ENCODE results near the gene GRM8.

The GRM8 gene

DNA sequence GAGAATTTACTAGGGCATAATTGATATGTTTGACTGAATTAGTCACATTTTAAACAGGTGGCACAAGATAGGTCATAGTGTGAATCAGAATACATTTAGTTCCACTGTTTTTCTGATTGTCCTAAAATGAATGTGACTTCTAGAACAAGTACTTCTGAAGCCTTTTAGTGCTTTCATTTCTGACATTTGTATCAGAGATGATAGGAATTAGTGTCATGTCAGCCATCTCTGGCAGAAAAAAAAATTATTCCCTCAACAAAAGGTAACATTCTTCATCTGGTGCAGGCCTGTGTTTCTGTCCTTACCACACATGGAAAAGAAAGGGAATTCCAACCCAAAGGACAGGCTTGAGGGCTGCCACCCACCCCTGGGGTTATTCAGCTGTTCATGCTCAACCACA is 21.3 kb downstream of the GRM8 start:
- DNase-seq (ENCODE audit: low read depth in 2 of 3, low spot score in 2 of 3): no peak

- DNase-seq (ENCODE audit: low read depth in 2 of 3, low spot score in 2 of 3): no peak
Measured at GRCh38 chr7:127230192-127230925, 22.4 kb downstream of the GRM8 start.

GRCh38 chr7:127226685-127227374 is 25.9 kb downstream of the GRM8 start:
- no peak for DNase-seq (ENCODE audit: low read depth in 2 of 3, low spot score in 2 of 3)

- no peak for DNase-seq (ENCODE audit: low read depth in 2 of 3, low spot score in 2 of 3)
Measured at GRCh38 chr7:127221731-127222130, 31.0 kb downstream of the GRM8 start.

- no peak for DNase-seq (ENCODE audit: low read depth in 2 of 3, low spot score in 2 of 3)
Measured at GRCh38 chr7:127214956-127215718, 37.6 kb downstream of the GRM8 start.

DNA sequence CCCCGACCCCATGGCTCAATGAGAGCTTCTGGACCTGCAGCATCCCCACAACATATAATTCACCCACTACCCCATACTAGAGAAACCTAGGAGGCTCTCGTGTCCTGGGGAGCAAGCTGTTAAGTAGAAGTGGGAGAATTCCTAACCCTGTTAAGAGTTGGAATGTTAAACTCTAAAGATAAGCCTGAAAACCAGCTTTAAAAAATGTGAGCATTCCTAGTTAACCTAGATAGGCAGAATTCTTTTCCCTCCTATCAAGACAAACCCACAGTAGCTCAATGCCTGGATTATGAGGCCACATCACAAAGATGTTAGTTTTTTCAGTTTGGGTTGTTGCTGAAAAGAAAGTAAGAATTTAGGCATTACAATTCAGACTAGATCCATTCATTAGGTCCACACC is 42.9 kb downstream of the GRM8 start:
- DNase-seq (ENCODE audit: low read depth in 2 of 3, low spot score in 2 of 3): no peak

DNA sequence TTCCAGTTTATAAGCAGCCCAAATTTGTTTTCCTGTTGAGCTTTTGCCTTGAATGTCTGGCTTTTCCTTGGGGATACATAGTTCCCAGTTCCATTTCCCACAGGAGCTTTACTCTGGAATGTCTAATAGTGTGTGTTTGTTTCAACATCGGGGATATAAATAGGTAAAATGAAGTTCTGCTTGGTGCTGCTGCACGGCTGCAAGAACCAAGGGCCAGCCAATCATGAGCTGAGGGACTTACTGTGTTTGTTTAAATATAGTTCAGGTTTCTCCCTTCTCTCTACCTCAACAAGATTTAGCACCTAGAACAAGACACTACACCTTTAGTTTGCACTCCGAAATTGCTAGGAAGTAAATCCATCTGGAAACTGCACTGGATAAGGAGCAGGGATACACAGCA is 43.9 kb downstream of the GRM8 start:
- DNase-seq (ENCODE audit: low read depth in 2 of 3, low spot score in 2 of 3): no peak

- DNase-seq (ENCODE audit: low read depth in 2 of 3, low spot score in 2 of 3): no peak
Measured at GRCh38 chr7:127208351-127208750, 44.4 kb downstream of the GRM8 start.

DNA sequence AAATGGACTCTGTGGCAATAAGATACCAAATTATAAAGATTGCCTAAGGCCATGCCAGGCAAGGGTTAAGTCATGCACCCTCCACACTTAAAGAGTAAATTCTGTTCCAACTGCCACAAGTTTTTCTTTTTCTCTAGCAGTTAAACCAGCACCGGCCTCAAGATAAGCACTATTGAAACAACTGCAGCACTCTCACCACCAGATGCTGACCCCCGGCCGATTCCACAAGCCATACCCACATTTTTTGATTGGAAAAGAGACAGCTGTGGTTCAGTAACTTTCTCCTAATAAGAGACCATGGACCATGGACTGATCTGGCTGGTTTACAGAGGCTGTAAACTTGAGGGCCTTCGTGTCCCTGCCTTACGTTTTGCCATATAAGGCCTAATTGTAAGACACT is 44.9 kb downstream of the GRM8 start:
- DNase-seq (ENCODE audit: low read depth in 2 of 3, low spot score in 2 of 3): no peak

DNA sequence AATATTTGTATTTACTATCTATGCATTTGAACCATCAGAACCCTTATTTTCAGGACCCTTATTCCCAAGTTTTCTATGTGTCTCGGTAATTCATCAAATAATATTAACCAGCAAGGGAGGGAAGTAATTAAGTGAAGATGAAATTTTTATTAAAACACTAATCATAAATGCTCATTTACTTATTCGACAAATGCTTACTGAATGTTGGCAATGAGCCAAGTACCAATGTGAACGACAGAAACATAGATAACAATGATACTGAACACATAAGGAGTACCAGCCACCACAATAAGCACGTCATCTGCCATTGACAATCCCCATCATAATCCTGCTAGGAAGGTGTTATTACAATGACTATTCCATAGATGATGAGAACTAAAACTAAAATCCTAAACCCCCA is 45.5 kb downstream of the GRM8 start:
- DNase-seq (ENCODE audit: low read depth in 2 of 3, low spot score in 2 of 3): no peak

- DNase-seq (ENCODE audit: low read depth in 2 of 3, low spot score in 2 of 3): no peak
Measured at GRCh38 chr7:127194571-127194970, 58.2 kb downstream of the GRM8 start.

- no peak for DNase-seq (ENCODE audit: low read depth in 2 of 3, low spot score in 2 of 3)
Measured at GRCh38 chr7:127189886-127190285, 62.9 kb downstream of the GRM8 start.

- DNase-seq (ENCODE audit: low read depth in 2 of 3, low spot score in 2 of 3): no peak
Measured at GRCh38 chr7:127189074-127189473, 63.7 kb downstream of the GRM8 start.

DNA sequence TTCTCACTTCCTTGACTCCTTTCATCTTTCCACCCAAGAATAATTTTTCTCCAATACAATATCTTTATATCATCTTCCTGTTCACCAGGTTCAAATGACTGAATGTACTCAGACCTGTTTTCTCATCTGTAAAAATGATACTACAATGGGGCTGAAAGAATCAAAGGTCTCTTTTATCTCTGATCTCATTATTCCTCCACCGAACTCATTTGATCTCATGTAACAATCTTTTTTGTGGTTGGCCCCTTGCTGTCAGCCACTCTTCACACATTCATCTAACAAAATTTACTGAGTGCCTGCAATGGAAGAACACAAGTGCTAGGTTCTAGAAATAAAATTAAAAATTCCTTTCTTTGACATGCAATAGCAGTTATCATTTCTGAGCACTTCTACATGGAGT is 65.0 kb downstream of the GRM8 start:
- DNase-seq (ENCODE audit: low read depth in 2 of 3, low spot score in 2 of 3): no peak

DNA sequence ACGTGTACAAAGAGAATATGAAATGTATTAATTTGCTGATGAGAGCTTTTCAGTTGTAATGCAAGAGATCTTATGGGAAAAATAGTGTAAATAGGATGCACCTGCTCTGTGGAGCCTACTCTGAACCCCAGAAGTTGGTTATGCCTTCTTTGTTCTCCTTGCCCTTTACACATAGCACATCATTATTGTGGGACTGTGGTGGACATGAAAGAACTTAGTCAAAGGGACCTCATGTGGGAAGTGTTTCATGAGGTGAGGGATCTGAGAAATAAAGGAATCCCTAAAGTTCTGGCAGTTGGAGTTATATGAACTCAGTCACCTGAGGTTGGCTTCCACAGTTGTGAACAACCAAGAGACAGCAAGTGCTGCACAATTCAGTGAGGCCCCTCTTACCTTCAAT is 66.1 kb downstream of the GRM8 start:
- no peak for DNase-seq (ENCODE audit: low read depth in 2 of 3, low spot score in 2 of 3)

- no peak for DNase-seq (ENCODE audit: low read depth in 2 of 3, low spot score in 2 of 3)
Measured at GRCh38 chr7:127177156-127177555, 75.6 kb downstream of the GRM8 start.

- no peak for DNase-seq (ENCODE audit: low read depth in 2 of 3, low spot score in 2 of 3)
Measured at GRCh38 chr7:127162366-127162765, 90.4 kb downstream of the GRM8 start.

- DNase-seq (ENCODE audit: low read depth in 2 of 3, low spot score in 2 of 3): no peak
Measured at GRCh38 chr7:127158659-127159058, 94.1 kb downstream of the GRM8 start.

- DNase-seq (ENCODE audit: low read depth in 2 of 3, low spot score in 2 of 3): no peak
Measured at GRCh38 chr7:127154958-127155357, 97.8 kb downstream of the GRM8 start.

DNA sequence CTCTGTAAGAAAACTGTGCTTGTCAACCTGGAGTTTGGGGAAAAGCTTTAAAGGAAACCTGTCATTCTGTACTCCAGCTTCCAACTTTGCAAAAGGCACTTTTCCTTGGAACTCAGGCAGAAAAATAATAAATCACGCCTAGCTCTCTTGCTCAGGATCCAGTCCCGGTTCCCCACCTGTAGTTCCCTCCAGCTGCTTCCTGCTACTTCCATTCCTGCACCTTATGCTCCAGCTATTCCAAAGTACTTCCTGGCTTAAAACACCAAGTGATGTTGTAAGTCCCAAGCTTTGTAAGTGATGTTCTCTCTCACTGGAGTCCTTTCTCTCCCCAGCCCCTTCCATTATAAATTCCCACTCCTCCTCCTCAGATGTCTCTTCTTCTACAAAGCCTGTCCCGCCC is 98.6 kb downstream of the GRM8 start:
- no peak for DNase-seq (ENCODE audit: low read depth in 2 of 3, low spot score in 2 of 3)

DNA sequence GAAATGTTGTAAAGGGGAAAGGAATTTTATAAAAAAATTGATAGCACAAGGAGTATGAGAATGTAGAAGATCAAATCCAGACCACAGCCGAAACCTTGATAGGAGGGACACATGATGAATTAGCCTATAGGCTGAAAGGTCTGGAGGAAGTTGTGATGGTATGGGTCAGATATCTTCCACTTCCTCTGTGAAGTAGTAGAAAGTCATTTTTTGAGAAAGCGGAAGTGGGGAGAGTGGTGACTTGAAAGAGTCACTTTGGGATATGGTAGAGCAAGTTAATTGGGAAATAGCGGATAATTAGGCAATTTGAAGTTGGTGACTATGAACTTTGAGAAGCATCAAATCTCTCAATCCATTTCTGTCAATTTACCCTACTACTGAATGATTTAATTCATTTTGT is 99.4 kb downstream of the GRM8 start:
- no peak for DNase-seq (ENCODE audit: low read depth in 2 of 3, low spot score in 2 of 3)

DNA sequence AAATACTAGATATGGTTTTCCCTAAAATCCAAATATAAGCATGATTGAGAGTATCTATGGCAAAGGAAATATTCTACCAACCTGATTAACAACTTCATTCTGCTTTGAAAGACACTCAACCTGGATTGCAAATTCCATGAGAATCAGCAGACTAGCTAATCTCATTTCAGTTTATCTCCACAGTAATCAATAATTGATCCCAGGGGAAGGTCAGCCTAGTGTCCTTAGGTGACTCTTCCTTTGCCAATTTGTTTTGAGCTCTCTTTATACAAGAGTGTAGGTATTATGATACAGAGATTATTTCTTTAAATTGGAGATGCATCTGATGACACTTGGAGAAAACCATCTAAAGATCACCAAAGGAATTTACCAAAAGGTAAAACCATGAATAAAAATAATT is 100.3 kb downstream of the GRM8 start:
- no peak for DNase-seq (ENCODE audit: low read depth in 2 of 3, low spot score in 2 of 3)

All from activated CD8-positive, alpha-beta memory T cell treated with anti-CD3 and anti-CD28 coated beads for 48 hours (primary cell).